ENCODE data around the gene TAS2R41.
A peak's percentile ranks its signal among the peaks of the same experiment; 100 is the strongest.
"Not testable (repeated sequence)": the region's sequence is repeated elsewhere in the genome, so short reads cannot be mapped to it uniquely, and the experiment has no call there.

The TAS2R41 gene

DNA sequence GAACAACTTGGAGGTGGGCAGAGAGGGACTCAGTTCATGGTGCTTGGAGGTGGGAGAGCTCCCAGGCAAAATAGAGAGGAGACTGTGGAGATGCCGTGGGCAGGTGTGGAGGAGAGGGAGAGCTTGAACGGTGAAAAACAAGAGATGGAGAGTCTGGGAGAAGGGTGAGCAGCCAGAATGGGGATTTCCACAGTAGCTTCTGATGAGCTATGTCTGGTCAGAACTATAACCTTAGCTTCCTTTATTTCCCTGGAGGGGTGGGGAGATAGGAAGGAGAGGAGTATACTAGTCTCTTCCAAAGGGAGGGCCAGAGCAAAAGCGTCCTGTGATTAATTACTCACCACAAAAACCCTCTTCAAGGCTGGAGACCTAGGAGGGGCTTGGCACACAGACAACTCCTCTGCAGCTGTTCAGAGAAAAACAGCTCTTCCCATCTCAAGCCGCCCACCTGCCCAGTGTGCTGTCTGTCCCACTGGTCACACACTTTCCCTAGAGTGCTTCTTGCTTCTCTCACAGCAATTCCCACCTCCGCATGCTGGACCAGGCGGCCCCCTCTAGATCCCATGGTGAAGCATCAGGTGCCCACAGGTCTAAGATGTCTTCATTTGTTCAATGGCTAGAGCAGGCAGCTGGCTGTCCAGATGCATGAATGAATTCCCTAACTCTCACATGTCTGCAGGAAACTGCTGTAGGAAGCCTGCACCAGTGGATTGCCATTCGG, 41.9 kb downstream of the TAS2R41 start:
- no peak for TF ChIP-seq CTCF (IDR thresholded peaks at IDR 0.05; ENCODE audit: insufficient read depth, low read depth, low read length, missing control alignments)
- peak; percentile 74 for DNase-seq (ENCODE audit: low read depth)

DNA sequence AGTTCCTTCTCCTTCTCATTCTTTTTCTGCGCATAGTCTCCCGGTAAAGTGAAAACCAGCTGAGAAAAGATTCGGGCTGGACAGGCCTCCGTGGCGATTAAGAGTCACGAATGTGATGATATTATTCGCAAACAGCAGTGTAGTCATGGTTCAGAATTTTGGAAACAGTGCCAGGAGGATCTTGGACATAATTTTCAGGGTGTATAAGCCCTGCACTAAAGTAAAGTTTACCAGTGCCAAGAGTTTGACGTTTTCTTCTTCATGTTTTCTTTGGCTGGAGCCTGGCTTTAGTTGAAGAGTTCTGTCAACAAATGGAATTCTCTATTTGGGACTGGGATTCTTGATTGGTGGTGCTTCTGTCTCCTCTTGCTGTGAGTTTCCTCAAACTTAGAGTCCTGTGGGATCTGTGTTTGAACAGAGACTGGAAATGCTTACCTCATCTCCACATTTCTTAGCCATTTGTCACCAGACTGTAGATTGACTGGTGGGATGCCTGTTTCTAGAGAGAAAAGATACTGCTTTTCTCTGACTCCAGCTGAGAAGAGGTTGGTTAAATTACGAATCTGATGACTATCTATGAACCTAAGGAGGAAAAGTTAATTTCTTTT, 44.7 kb downstream of the TAS2R41 start:
- not testable (repeated sequence) for H3K4me3 ChIP-seq (ENCODE audit: low read length); DNase-seq (ENCODE audit: low read depth)

More for the DNA sequence above, 41.9 kb downstream of the TAS2R41 start:
- no peak overlapping the region for H3K4me3 ChIP-seq (ENCODE audit: low read length)
